Measurements from ENCODE around the gene FCAR. TPM values are rescaled to one million over a fixed set of nuclear protein-coding genes. Genes with fewer than 3 reads are reported as not detected.
"Not testable (repeated sequence)": the region's sequence is repeated elsewhere in the genome, so short reads cannot be mapped to it uniquely, and the experiment has no call there.

FCAR gene
- polyA plus RNA-seq, 3 donors = 147 to 239 (median 173) TPM

DNA sequence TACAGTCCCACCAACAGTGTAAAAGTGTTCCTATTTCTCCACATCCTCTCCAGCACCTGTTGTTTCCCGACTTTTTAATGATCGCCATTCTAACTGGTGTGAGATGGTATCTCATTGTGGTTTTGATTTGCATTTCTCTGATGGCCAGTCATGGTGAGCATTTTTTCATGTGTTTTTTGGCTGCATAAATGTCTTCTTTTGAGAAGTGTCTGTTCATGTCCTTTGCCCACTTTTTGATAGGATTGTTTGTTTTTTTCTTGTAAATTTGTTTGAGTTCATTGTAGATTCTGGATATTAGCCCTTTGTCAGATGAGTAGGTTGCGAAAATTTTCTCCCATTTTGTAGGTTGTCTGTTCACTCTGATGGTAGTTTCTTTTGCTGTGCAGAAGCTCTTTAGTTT, 10.6 kb upstream of the FCAR start:
- Histone ChIP-seq H3K27me3 (ENCODE audit: control insufficient read depth in 2 of 2, insufficient read depth in 2 of 2, low read length in 2 of 2) (peaks cover 8 to 13% of the 10 kb centered on the region in 2 donors), H3K4me1 (ENCODE audit: control insufficient read depth in 1 of 2, insufficient read depth in 2 of 2, low read length in 2 of 2) (peaks cover 19 to 20% of the 10 kb centered on the region in 2 donors)
- H2AFZ ChIP-seq (ENCODE audit: insufficient read depth, low read depth, low read length, poor library complexity, severe bottlenecking); H3K4me2 ChIP-seq (replicated peaks; ENCODE audit: extremely low read depth, low read length, poor library complexity, severe bottlenecking); intact Hi-C loops (cut with micrococcal nuclease); H3K79me2 ChIP-seq (ENCODE audit: insufficient read depth, low read length); H3K4me3 Mint-ChIP-seq; H4K20me1 ChIP-seq (ENCODE audit: insufficient read depth, low read length); H3K9me3 Mint-ChIP-seq; H3K9ac ChIP-seq (ENCODE audit: insufficient read depth, low read length, poor library complexity, severe bottlenecking); H3K36me3 ChIP-seq (replicated peaks in 1 of 2; ENCODE audit: control insufficient read depth in 1 of 2, insufficient read depth in 2 of 2, low read length in 2 of 2); H3K4me3 ChIP-seq (replicated peaks in 1 of 3; ENCODE audit: low read depth in 2 of 3, low read length in 3 of 3); DNase-seq; H3K36me3 Mint-ChIP-seq; H3K9me3 ChIP-seq (replicated peaks in 1 of 2; ENCODE audit: control insufficient read depth in 1 of 2, insufficient read depth in 1 of 2, low read length in 2 of 2); H3K27ac ChIP-seq (ENCODE audit: low read depth in 1 of 2, low read length in 2 of 2); H3K27ac Mint-ChIP-seq: not testable (repeated sequence)
- H3K27me3 Mint-ChIP-seq (ENCODE audit: low read depth in 3 of 3) = peaks cover 14 to 38% (median 22%) of the 10 kb centered on the region in 3 donors
- H3K4me1 Mint-ChIP-seq = peaks cover 28% of the 10 kb centered on the region
- no CpG with 5 or more reads among the region's 3 CpGs for WGBS (ENCODE audit: insufficient coverage)

DNA sequence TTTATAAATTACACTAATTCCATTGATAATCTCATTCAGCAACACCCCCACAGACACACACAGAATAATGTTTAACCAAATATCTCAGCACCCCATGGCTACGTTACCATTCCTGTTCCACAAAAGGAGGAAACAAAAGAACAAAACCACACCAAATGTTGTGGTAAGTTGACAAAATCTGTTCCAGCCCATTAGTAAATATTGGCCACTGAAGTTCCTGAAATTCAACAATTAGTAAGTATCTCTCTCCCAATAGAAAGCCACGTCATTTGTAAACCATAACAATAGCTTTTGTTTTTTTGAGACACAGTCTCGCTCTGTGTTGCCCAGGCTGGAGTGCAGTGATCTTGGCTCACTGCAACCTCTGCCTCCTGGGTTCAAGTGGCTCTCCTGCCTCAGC, 2.3 kb upstream of the FCAR start:
- no peak overlapping the region for H2AFZ ChIP-seq (ENCODE audit: insufficient read depth, low read depth, low read length, poor library complexity, severe bottlenecking)
- no peaks in the 10 kb centered on the region for H3K9me3 ChIP-seq (replicated peaks in 1 of 2; ENCODE audit: control insufficient read depth in 1 of 2, insufficient read depth in 1 of 2, low read length in 2 of 2)
- TF ChIP-seq, protein P1, sequence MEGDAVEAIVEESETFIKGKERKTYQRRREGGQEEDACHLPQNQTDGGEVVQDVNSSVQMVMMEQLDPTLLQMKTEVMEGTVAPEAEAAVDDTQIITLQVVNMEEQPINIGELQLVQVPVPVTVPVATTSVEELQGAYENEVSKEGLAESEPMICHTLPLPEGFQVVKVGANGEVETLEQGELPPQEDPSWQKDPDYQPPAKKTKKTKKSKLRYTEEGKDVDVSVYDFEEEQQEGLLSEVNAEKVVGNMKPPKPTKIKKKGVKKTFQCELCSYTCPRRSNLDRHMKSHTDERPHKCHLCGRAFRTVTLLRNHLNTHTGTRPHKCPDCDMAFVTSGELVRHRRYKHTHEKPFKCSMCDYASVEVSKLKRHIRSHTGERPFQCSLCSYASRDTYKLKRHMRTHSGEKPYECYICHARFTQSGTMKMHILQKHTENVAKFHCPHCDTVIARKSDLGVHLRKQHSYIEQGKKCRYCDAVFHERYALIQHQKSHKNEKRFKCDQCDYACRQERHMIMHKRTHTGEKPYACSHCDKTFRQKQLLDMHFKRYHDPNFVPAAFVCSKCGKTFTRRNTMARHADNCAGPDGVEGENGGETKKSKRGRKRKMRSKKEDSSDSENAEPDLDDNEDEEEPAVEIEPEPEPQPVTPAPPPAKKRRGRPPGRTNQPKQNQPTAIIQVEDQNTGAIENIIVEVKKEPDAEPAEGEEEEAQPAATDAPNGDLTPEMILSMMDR (IDR thresholded peaks at IDR 0.05) = no peak
- Mint-ChIP-seq H3K27ac (peak overlapping the region; percentile 38 to 97 (median 85)), H3K4me3 (peak overlapping the region in 1 of 2 donors; percentile 32), H3K9me3 (peaks cover 0 to 5% (median 0%) of the 10 kb centered on the region in 7 donors), H3K27me3 (ENCODE audit: low read depth in 3 of 3) (peaks cover 5 to 15% (median 11%) of the 10 kb centered on the region in 3 donors), H3K4me1 (peaks cover 43% of the 10 kb centered on the region), H3K36me3 (peaks cover 12 to 23% of the 10 kb centered on the region in 2 donors)
- no peaks in the 10 kb centered on the region for H3K36me3 ChIP-seq (replicated peaks in 1 of 2; ENCODE audit: control insufficient read depth in 1 of 2, insufficient read depth in 2 of 2, low read length in 2 of 2)
- peaks cover 2 to 3% of the 10 kb centered on the region in 2 donors for H3K27me3 ChIP-seq (ENCODE audit: control insufficient read depth in 2 of 2, insufficient read depth in 2 of 2, low read length in 2 of 2)
- peaks cover 28% of the 10 kb centered on the region for H3K79me2 ChIP-seq (ENCODE audit: insufficient read depth, low read length)
- peaks cover 46 to 47% of the 10 kb centered on the region in 2 donors for H3K4me1 ChIP-seq (ENCODE audit: control insufficient read depth in 1 of 2, insufficient read depth in 2 of 2, low read length in 2 of 2)
- peak; percentile 72 to 92 (median 78) for DNase-seq
- H3K27ac ChIP-seq (ENCODE audit: low read depth in 1 of 2, low read length in 2 of 2) = peak overlapping the region; percentile 41 to 76
- 0% methylated on average over 1 of the region's 3 CpGs for WGBS (ENCODE audit: insufficient coverage)
- H3K9ac ChIP-seq (ENCODE audit: insufficient read depth, low read length, poor library complexity, severe bottlenecking) = no peak overlapping the region
- peaks cover 12% of the 10 kb centered on the region for H4K20me1 ChIP-seq (ENCODE audit: insufficient read depth, low read length)
- H3K4me3 ChIP-seq (replicated peaks in 1 of 3; ENCODE audit: low read depth in 2 of 3, low read length in 3 of 3) = no peak overlapping the region
- H3K4me2 ChIP-seq (replicated peaks; ENCODE audit: extremely low read depth, low read length, poor library complexity, severe bottlenecking) = no peak overlapping the region
- intact Hi-C loops (cut with micrococcal nuclease) = loop anchor here in 1 of 2 donors (10.0 kb wide), 1 partner anchor 77 kb away; no protein-coding TSS in a partner anchor

All from CD14-positive monocyte (primary cell).